ENCODE results near the gene POLE4. TPM values are rescaled to one million over a fixed set of nuclear protein-coding genes. Genes with fewer than 3 reads are reported as not detected.

Gene POLE4, protein sequence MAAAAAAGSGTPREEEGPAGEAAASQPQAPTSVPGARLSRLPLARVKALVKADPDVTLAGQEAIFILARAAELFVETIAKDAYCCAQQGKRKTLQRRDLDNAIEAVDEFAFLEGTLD
- 28.7 and 63.0 TPM in 2 replicates for total RNA-seq

DNA sequence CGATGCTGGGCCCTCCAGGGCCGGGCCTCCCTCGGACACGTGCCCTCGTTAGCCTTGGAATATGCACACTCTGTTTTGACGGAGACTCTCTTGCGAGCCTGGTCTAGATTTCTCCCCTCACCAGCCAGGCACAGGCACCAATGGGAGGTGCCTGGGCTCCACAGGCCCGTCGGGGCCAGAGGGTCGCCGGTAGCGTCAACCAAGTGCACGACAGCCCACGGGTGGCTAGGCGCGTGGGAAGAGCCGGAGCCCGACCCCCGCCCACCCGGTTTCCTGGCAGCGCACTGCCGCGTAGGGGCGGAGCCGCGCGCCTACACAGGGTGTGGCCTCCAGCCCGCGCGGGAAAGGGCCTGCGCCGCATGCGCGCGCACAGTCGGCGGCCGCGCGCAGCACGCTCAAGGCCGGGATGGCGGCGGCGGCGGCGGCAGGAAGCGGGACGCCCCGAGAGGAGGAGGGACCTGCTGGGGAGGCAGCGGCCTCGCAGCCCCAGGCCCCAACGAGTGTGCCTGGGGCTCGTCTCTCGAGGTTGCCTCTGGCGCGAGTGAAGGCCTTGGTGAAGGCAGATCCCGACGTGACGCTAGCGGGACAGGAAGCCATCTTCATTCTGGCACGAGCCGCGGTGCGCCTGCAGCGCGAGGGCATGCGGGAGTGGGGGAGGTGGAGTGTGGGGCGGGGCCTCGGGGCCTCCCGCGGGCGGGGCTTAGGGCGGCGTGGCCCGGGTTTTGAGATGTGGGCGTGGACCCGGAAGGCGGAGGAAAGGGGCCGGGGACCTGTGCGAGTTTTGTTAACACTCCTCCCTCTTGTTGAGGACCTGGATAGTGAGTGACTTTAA is at the start of gene POLE4:
POLE4 (plus strand) TSS at position 370 of the 832 bp plus-strand sequence; CDS start at position 407, 37 bp downstream.

Other genes starting within 250 kb of the POLE4 start
- 12.6 and 40.0 TPM in 2 replicates for gene HK2, start 124.5 kb upstream of the POLE4 start, total RNA-seq
- gene TACR1, start 240.9 kb downstream of the POLE4 start, total RNA-seq, result under 0.01 and 0.82 TPM in 2 replicates

All from pericardium fibroblast (primary cell).